Measurements from ENCODE around the gene GPR153.

Gene GPR153

DNA sequence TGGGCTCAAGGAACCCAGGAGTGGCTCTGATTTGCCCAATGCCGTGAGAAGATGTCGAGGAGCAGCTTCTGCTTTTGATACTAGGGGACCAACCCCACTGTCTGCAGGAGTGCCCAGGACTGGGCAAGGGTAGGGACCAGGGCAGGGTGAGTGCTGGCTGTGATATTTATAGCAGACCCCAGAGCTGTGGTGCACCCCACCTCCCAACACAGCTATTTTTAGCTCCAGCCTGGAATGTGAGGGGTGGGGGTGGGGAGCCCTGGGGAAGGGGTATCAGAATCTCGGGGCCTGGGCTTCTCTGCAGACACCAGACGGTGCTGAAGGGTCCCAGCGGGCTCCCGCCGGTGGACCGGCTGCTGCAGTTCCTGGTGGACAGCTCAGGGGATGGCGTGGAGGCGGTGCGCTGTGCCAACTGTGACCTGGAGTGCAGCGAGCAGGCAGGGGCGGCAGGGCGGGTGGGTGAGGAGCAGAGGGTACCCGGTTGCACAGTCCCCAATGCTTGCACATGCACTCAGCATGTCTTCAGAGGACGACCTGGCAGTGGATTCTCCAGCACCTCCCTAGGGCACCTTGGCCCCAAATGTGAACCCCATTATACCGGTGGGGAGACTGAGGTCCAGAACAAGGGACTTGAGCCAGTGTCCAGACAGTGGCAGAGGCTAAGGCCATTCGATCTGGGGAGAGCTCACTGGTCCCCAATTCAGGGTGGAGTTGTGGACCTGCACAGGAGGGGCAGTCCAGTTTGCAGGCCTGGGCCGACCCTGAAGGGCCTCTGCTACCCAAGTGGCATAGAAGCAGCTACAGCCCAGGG lies 53.6 kb downstream of the GPR153 start:
- in situ Hi-C loops (cut with HindIII; ENCODE audit: low sequenced_read_pairs): no loop called here

DNA sequence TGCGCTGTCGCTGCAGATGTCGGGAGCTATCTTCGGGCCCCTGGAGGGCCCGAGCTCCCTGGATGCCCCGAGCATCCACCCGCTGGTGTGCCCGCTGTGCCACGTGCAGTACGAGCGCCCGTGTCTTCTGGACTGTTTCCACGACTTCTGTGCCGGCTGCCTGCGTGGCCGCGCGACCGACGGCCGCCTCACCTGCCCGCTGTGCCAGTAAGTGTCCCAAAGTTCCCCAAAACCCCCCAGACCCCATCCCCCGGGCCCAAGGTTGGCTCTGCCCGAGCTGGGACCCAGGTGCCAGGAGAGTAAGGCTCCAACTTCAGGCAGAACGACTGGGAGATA lies 54.4 kb downstream of the GPR153 start:
- in situ Hi-C loops (cut with HindIII; ENCODE audit: low sequenced_read_pairs): no loop called here

DNA sequence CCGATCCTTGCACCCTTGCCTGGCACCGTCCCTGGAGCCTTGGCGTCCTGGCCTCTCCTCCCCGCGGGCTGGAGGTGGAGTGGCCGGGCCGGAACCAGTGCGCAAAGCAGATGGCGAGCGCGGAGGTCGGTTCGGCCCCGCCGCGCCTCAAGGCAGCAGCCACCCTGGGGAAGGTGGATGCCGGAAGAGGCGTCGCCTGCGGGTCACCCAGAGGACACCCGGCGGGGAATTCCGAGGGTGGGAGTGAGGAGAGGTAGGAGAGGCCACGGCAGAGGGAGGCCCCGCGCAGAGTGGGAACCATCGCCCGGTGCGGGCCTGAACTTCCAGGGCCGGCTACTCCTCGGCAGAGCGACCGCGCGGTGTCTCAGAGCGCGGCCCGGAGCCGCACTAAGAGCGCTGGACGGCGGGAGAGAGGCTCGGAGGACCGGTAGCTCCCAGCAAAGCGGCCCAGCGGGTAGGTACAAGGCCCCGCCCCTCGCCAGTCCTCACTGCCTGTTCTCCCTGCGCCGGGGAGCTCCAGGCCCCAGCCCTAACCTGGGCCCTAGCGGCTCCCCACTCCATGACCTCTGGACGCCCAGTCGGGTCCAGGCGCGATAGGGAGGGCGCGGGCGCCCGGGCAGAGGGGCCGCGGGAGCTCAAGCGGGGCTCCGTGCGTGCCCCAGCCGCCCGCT lies 54.9 kb downstream of the GPR153 start, which contains the start of gene RNF207:
RNF207 (plus strand) TSS at position 271 of the 671 bp plus-strand sequence. CDS start 417 bp downstream, outside the sequence.
- in situ Hi-C loops (cut with HindIII; ENCODE audit: low sequenced_read_pairs): no loop called here

DNA sequence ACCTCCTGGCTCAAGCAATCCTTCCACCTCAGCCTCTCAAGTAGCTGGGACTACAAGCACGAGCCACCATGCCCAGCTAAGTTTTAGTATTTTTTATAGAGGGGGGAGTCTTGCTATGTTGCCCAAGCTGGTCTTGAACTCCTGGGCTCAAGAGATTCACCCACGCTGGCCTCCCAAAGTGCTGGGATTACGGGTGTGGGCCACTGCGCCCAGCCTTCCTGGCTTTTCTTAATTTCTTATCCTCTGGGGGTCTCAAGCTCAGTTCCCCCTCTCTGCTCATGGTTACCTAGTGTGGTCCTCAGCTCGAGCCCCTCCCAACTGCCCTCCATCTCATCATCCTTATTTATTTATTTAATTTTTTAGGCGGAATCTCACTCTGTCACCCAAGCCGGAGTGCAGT lies 58.6 kb downstream of the GPR153 start:
- in situ Hi-C loops (cut with HindIII; ENCODE audit: low sequenced_read_pairs): no loop called here

DNA sequence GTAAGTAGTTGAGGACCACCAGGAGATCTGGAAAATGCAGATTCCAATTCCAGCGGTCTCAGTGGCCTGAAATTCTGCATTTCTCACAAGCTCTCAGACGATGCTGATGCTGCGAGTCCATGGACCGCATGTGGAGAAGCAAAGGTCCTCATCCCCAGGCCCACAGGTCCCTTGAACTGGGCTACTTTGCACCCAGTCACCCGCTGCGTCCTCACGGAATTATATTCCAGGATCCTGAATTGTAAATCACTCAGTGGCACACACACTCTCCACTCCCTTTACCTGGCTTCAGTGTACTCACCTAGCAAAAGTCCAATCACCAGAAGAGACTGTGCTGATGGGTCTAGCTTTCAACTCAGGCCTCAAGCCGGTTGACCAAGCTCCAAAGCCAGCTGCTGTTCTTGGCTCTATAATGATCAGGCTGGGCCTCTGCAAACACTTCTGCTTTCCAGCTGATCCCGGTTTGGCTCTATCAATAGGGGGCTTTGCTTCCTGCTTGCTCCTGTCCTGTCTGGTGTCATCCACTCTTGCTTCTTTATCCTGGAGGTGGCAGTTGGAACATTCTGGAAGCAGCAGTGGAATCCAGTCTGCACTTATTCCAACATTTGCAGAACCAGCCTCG lies 60.6 kb downstream of the GPR153 start:
- in situ Hi-C loops (cut with HindIII; ENCODE audit: low sequenced_read_pairs): no loop called here

DNA sequence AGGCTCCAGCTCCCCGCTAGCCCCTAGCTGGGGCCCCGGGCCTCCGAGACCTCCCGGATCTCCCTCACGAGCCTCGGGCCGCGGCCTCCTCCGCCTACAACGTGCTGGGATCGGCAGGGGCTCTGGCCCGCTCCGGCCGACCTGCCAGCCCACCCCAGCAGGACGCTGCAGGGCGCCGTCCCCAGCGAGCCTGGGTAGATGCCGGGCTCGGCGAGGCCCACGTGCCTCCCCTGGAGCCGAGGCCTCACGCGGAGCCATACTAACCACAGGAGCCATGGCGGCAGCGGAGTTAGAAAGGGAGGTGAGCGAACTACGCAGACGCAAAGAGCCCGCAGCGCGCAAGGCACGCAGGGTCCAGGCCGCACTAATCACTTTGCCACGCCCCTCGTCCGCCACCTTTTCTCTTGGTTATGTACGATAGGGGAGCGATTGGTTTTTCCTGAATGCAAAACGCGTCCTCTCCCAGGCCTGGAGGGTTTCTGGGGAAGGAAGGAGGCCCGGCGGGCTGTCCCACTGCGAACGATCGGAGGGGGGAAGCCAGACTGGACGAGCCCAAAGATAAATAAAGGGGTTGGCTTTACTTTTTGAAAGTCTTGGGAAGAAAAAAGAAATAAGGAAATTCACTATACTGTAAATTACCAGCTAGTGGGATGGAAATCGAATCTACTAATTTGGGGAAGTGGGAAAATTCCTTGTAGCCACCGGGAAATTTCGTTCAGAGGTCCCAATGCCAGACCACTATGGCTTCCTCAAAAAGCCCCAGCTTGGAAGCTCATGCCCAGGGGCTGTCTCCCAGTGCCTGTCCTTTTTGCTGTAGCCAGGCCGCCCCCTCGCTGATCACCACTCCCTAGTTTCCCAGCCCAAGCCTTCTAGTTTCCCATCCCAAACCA lies 61.4 kb downstream of the GPR153 start, which contains the start of gene RPL22:
RPL22 (minus strand) TSS at position 298 of the 890 bp plus-strand sequence; CDS start at position 276, 22 bp downstream.
- in situ Hi-C loops (cut with HindIII; ENCODE audit: low sequenced_read_pairs): loop anchor here (5.0 to 10.0 kb wide), 2 partner anchors 67 to 155 kb away; partner anchors contain the start of gene KCNAB2

DNA sequence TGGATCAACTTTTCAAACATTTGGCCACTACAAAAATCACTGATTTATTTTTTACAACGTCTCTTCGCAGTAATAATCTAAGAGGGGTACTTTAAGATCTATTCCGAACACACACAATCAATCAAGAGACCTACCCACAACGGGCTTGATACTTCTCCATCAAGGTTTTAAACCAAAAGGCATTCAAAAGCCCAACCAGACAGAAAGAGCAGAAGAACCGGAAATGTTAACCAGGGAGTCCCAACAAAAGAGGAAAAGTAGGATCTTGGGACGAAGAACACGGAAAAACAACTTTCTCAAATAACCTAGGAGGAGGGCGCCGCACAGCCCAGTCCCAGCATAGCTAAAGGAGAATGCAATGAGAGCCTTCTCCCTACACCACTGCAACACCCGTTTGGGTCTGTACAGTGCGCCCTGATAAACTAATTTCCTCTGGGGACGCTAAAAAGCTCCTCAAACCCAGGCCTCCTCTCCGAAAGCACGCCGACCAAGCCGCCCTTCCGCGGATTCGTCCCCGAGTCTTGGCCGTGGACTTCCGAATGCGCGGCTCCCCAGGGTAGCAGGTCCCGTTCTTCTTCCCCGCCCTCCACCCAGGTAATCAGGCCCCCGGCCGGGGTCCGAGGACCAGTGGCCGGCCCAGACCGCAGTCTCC lies 62.1 kb downstream of the GPR153 start:
- in situ Hi-C loops (cut with HindIII; ENCODE audit: low sequenced_read_pairs): loop anchor here (5.0 to 10.0 kb wide), 2 partner anchors 66 to 154 kb away; partner anchors contain the start of gene KCNAB2

DNA sequence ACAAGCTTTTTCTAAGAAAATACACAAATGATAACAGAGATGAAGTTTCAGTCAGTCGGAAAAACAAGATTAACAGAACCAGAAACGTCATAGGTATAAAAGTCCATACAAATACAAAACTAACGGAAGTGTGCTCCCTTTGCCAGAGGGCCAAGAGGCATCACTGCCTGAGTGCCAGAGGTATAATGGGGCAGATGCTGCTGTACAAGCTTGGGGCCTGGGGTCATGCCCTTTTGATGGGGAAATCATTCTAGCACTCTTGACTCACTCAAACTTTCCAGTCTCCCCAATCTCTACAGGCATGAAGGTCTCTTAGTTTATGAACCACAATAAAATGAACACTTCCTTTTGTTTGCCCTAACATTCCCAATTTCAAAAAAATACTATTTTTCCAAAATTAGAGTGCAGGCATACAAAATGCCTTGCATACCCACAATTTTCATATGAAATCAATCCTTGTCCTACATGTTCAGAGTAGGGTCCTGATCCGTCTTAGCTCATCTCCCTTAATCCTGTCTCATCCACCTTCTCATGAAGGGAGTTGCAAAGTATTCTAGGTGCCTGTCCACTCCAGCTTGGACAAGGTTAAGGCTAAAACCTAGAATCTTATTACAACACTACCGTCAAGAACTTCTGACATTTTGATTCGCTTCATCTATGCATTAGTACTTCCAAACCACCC lies 63.0 kb downstream of the GPR153 start:
- in situ Hi-C loops (cut with HindIII; ENCODE audit: low sequenced_read_pairs): loop anchor here (5.0 to 10.0 kb wide), 2 partner anchors 66 to 153 kb away; partner anchors contain the start of gene KCNAB2
